B cell (primary cell): ENCODE data around the gene ACACB. TPM values are rescaled to one million over a fixed set of nuclear protein-coding genes. Genes with fewer than 3 reads are reported as not detected.

Source experiments
- ATAC-seq: fragments of 200-7000 bp; cut with Tn5 transposase; one replicate; pipeline ENCODE4 v1.10.0; 2021; ENCODE audit warnings: low read depth, mild to moderate bottlenecking, moderate number of reproducible peaks, moderate library complexity
- CTCF ChIA-PET: fragments of 350-600 bp; sonication (Branson Sonifier 250); formaldehyde crosslinking; loops from one replicate; lab custom pipeline; 2021; ENCODE audit warnings: antibody characterized with exemption, inconsistent platforms; lab: Charles Lee
- POLR2A ChIA-PET: fragments of 350-600 bp; sonication (Branson Sonifier 250); formaldehyde crosslinking; loops from one replicate; lab custom pipeline; 2021; ENCODE audit warnings: antibody characterized with exemption; lab: Charles Lee
- DNase-seq: peaks from one replicate; pipeline ENCODE4 v3.0.0; 2013
- H2AFZ ChIP-seq: 2 replicates; pipeline ENCODE4 v1.6.1; 2012; ENCODE audit warnings: mild to moderate bottlenecking, low read depth, low read length; ENCODE audit not compliant: insufficient read depth, poor library complexity, severe bottlenecking
- H3K27ac ChIP-seq, 2 donors: 1 replicate in 1 of 2; 2 replicates in 1 of 2; pipeline ENCODE4 v1.5.1; 2012 to 2013; ENCODE audit warnings: low read length in 2 of 2, mild to moderate bottlenecking in 2 of 2, moderate library complexity in 1 of 2
- H3K27me3 ChIP-seq, 4 experiments: fragments of 200-600 bp in 1 of 4; sonication (generic) in 1 of 4; replicated peaks in 1 of 4; 1 replicate in 2 of 4; 2 replicates in 2 of 4; pipeline versions ENCODE4 v1.6.1 to v1.7.0; 2013 to 2016; ENCODE audit warnings: low read length in 3 of 4, mild to moderate bottlenecking in 2 of 4, mixed read lengths in 1 of 4, moderate library complexity in 1 of 4; ENCODE audit not compliant: insufficient read depth in 4 of 4, control insufficient read depth in 3 of 4; ENCODE audit errors: control extremely low read depth in 1 of 4
- H3K36me3 ChIP-seq, 2 experiments: replicated peaks in 1 of 2; 1 replicate in 1 of 2; 2 replicates in 1 of 2; pipeline versions ENCODE4 v1.6.1 to v1.7.1; 2013; ENCODE audit warnings: low read length in 1 of 2; ENCODE audit not compliant: insufficient read depth in 2 of 2, control insufficient read depth in 1 of 2; ENCODE audit errors: control extremely low read depth in 1 of 2, extremely low read depth in 1 of 2
- H3K4me1 ChIP-seq, 2 donors: fragments of 200-600 bp in 1 of 2; sonication (generic) in 1 of 2; 1 replicate in 1 of 2; 2 replicates in 1 of 2; pipeline versions ENCODE4 v1.5.1 to v1.6.1; 2013 to 2017; ENCODE audit warnings: low read length in 2 of 2; ENCODE audit not compliant: control insufficient read depth in 2 of 2, insufficient read depth in 2 of 2
- H3K4me2 ChIP-seq: replicated peaks from 2 replicates; pipeline ENCODE3; 2012; ENCODE audit warnings: mild to moderate bottlenecking, low read depth, low read length; ENCODE audit not compliant: poor library complexity, severe bottlenecking
- H3K4me3 ChIP-seq, 5 experiments: fragments of 200-600 bp in 1 of 5; sonication (generic) in 1 of 5; 1 replicate in 3 of 5; 2 replicates in 2 of 5; pipeline versions ENCODE4 v1.5.1 to v1.7.0; 2011 to 2016; ENCODE audit warnings: low read length in 4 of 5, mild to moderate bottlenecking in 4 of 5, low read depth in 2 of 5, control low read depth in 1 of 5, moderate library complexity in 1 of 5; ENCODE audit not compliant: insufficient read depth in 1 of 5; ENCODE audit errors: control extremely low read depth in 1 of 5, extremely low read depth in 1 of 5
- H3K79me2 ChIP-seq: fragments of 200-600 bp; sonication (generic); one replicate; pipeline ENCODE4 v1.6.0; 2016; ENCODE audit warnings: low read length; ENCODE audit not compliant: control insufficient read depth, insufficient read depth
- H3K9ac ChIP-seq: fragments of 200-600 bp; sonication (generic); 2 replicates; pipeline ENCODE4 v1.6.1; 2017; ENCODE audit warnings: mild to moderate bottlenecking, low read length, moderate library complexity
- H3K9me3 ChIP-seq, 3 donors: one replicate each; pipeline versions ENCODE4 v1.6.1 to v1.7.1; 2013; ENCODE audit warnings: low read length in 2 of 3; ENCODE audit not compliant: control insufficient read depth in 2 of 3, insufficient read depth in 1 of 3; ENCODE audit errors: control extremely low read depth in 1 of 3
- H4K20me1 ChIP-seq: 2 replicates; pipeline ENCODE4 v1.6.0; 2012; ENCODE audit warnings: mild to moderate bottlenecking, low read length; ENCODE audit not compliant: insufficient read depth, control insufficient read depth, poor library complexity, severe bottlenecking
- H3K27ac Mint-ChIP-seq: one replicate; pipeline ENCODE4 v1.8.0; 2021; ENCODE audit warnings: mixed read lengths
- H3K27me3 Mint-ChIP-seq: one replicate; pipeline ENCODE4 v1.8.0; 2021; ENCODE audit warnings: mixed read lengths
- H3K4me1 Mint-ChIP-seq: one replicate; pipeline ENCODE4 v1.8.0; 2021; ENCODE audit warnings: mixed read lengths
- H3K4me3 Mint-ChIP-seq: one replicate; pipeline ENCODE4 v1.8.0; 2021; ENCODE audit warnings: mixed read lengths
- H3K9me3 Mint-ChIP-seq: one replicate; pipeline ENCODE4 v1.8.0; 2022; ENCODE audit warnings: mixed read lengths; ENCODE audit not compliant: insufficient read depth
- CTCF ChIP-seq: fragments of 200-600 bp; IDR thresholded peaks from one replicate; pipeline ENCODE4 v1.8.0; 2022; ENCODE audit warnings: antibody characterized with exemption, mild to moderate bottlenecking
- EZH2 ChIP-seq: IDR thresholded peaks from 2 replicates; pipeline ENCODE4 v1.6.1; 2012; ENCODE audit warnings: borderline replicate concordance, low read depth, mild to moderate bottlenecking, moderate library complexity, low read length; ENCODE audit not compliant: insufficient read depth, poor library complexity, severe bottlenecking
- WGBS: methylation state at CpG from one replicate; pipeline ENCODE4 v1.1.5; 2013; ENCODE audit warnings: missing lambda C conversion rate; ENCODE audit not compliant: insufficient coverage; 5-methylcytosine and 5-hydroxymethylcytosine counted together
- intact Hi-C: fragments of 100-400 bp; cut with micrococcal nuclease; formaldehyde crosslinking; loops from one replicate; pipeline ENCODE4 v1.10.0; 2022
- polyA plus RNA-seq: library from polyadenylated mRNA; depleted of rRNA; stranded (reverse); fragments of >200 nt; gene quantifications from 2 replicates; pipeline ENCODE4 v1.2.3, GENCODE V29; 2012
- total RNA-seq, 2 donors: library from RNA; stranded (reverse); fragments of 120-200 nt in 1 of 2; gene quantifications; 1 replicate in 1 of 2; 2 replicates in 1 of 2; pipeline versions ENCODE4 v1.2.3 to v1.2.4, GENCODE V29; 2013 to 2022

ACACB gene
- total and polyA plus RNA-seq, 2 donors (not counting 1 experiment from before 2014, with no cell fraction given) = 7.4 to 27.5 TPM

GRCh38 chr12:109173443-109174240 lies 57.3 kb downstream of the ACACB start:
- peaks cover 0 to 7% (median 2%) of the 10 kb centered on the region in 3 donors for H3K9me3 ChIP-seq
- H3K27ac Mint-ChIP-seq = no peak overlapping the region
- no peaks in the 10 kb centered on the region for H3K79me2 ChIP-seq
- no peaks in the 10 kb centered on the region for H3K4me1 Mint-ChIP-seq
- no peaks in the 10 kb centered on the region for H3K4me1 ChIP-seq
- intact Hi-C loops = no loop called here
- no peak overlapping the region for H2AFZ ChIP-seq
- no peak overlapping the region for H3K27ac ChIP-seq
- no peak overlapping the region for H3K4me3 Mint-ChIP-seq
- TF ChIP-seq EZH2 (no peak), CTCF (no peak)
- no peak for DNase-seq
- no peaks in the 10 kb centered on the region for H3K27me3 ChIP-seq
- ChIA-PET CTCF (interaction anchor here (1.0 kb wide), 1 partner anchor 19 kb away, joined by 3 read pairs; no protein-coding TSS in a partner anchor), POLR2A (no interaction called here)
- no peak overlapping the region for H3K4me2 ChIP-seq
- peaks cover 0 to 2% of the 10 kb centered on the region in 2 experiments for H3K36me3 ChIP-seq
- H3K9ac ChIP-seq = no peak overlapping the region
- H3K27me3 Mint-ChIP-seq = no peaks in the 10 kb centered on the region
- no peaks in the 10 kb centered on the region for H4K20me1 ChIP-seq
- ATAC-seq = no peak
- H3K4me3 ChIP-seq = no peak overlapping the region
- H3K9me3 Mint-ChIP-seq = peaks cover 7% of the 10 kb centered on the region
- WGBS = 94% methylated on average over 12 of the region's 17 CpGs

GRCh38 chr12:109174468-109174867 lies 58.1 kb downstream of the ACACB start:
- Mint-ChIP-seq H3K9me3 (peaks cover 7% of the 10 kb centered on the region), H3K4me3 (no peak overlapping the region), H3K27ac (no peak overlapping the region), H3K27me3 (no peaks in the 10 kb centered on the region), H3K4me1 (no peaks in the 10 kb centered on the region)
- no peak for ATAC-seq
- no peak overlapping the region for H2AFZ ChIP-seq
- DNase-seq = no peak
- H3K36me3 ChIP-seq = peaks cover 0 to 2% of the 10 kb centered on the region in 2 experiments
- no peak overlapping the region for H3K4me2 ChIP-seq
- no peak overlapping the region for H3K27ac ChIP-seq
- H3K9ac ChIP-seq = no peak overlapping the region
- no peaks in the 10 kb centered on the region for H3K4me1 ChIP-seq
- intact Hi-C loops = no loop called here
- ChIA-PET CTCF (no interaction called here), POLR2A (no interaction called here)
- no peak overlapping the region for H3K4me3 ChIP-seq
- no peak for TF ChIP-seq CTCF
- no peak for TF ChIP-seq EZH2
- no peaks in the 10 kb centered on the region for H3K79me2 ChIP-seq
- no peaks in the 10 kb centered on the region for H3K27me3 ChIP-seq
- no peaks in the 10 kb centered on the region for H4K20me1 ChIP-seq
- 100% methylated on average over 1 of the region's 1 CpG for WGBS
- peaks cover 0 to 7% (median 2%) of the 10 kb centered on the region in 3 donors for H3K9me3 ChIP-seq
